Raji (cell line): ENCODE results near the gene IL21R.
A peak's percentile ranks its signal among the peaks of the same experiment; 100 is the strongest.

ENCODE experiments used
- POLR2A ChIP-seq: IDR thresholded peaks from 2 replicates; pipeline ENCODE4 v1.6.1; 2011; ENCODE audit warnings: low read depth, low read length, control low read depth; ENCODE audit not compliant: insufficient read depth

Gene IL21R

GRCh38 chr16:27401768-27402568 is at the start of gene IL21R:
TSS of gene IL21R (plus strand) at chr16:27402174. CDS start at chr16:27430072, 27,898 bp downstream.
- TF ChIP-seq POLR2A = peak; percentile 89

- no peak for TF ChIP-seq POLR2A
Measured at GRCh38 chr16:27353853-27354252, 48.1 kb upstream of the IL21R start.

GRCh38 chr16:27355610-27356009 is 46.4 kb upstream of the IL21R start:
- no peak for TF ChIP-seq POLR2A

GRCh38 chr16:27356794-27357193 is 45.2 kb upstream of the IL21R start:
- TF ChIP-seq POLR2A = no peak

GRCh38 chr16:27359051-27359450 is 42.9 kb upstream of the IL21R start:
- no peak for TF ChIP-seq POLR2A

- no peak for TF ChIP-seq POLR2A
Measured at GRCh38 chr16:27359615-27360014, 42.4 kb upstream of the IL21R start.

- no peak for TF ChIP-seq POLR2A
Measured at GRCh38 chr16:27361987-27362386, 40.0 kb upstream of the IL21R start.

GRCh38 chr16:27362570-27363245 is 39.3 kb upstream of the IL21R start:
- TF ChIP-seq POLR2A = no peak

- TF ChIP-seq POLR2A = no peak
Measured at GRCh38 chr16:27363246-27363632, 38.7 kb upstream of the IL21R start.

- no peak for TF ChIP-seq POLR2A
Measured at GRCh38 chr16:27363797-27364196, 38.2 kb upstream of the IL21R start.

GRCh38 chr16:27364493-27365141 is 37.4 kb upstream of the IL21R start:
- TF ChIP-seq POLR2A = no peak

- TF ChIP-seq POLR2A = no peak
Measured at GRCh38 chr16:27365142-27366089, 36.6 kb upstream of the IL21R start.

- TF ChIP-seq POLR2A = no peak
Measured at GRCh38 chr16:27366687-27367460, 35.1 kb upstream of the IL21R start.
